Motor neuron (in vitro differentiated cells): Measurements from ENCODE around the gene TRMT2A. TPM values are rescaled to one million over a fixed set of nuclear protein-coding genes. Genes with fewer than 3 reads are reported as not detected.

ENCODE experiments used
- ATAC-seq, 8 experiments: fragments of 200-7000 bp; cut with Tn5 transposase; replicated peaks in 6 of 8; 2 replicates each; pipeline ENCODE4 v1.8.0; 2021; ENCODE audit warnings: mild to moderate bottlenecking in 8 of 8, moderate library complexity in 8 of 8
- H3K27ac ChIP-seq, 2 donors: fragments of 250-450 bp; sonication (Bioruptor Pico); 2 replicates each; pipeline ENCODE4 v1.9.0; 2021; ENCODE audit warnings: antibody characterized with exemption in 2 of 2, mild to moderate bottlenecking in 2 of 2, moderate library complexity in 1 of 2
- H3K4me1 ChIP-seq, 2 donors: fragments of 250-450 bp; sonication (Bioruptor Pico); replicated peaks in 1 of 2; 2 replicates each; pipeline ENCODE4 v1.6.1; 2021; ENCODE audit warnings: antibody characterized with exemption in 2 of 2, mild to moderate bottlenecking in 2 of 2, moderate library complexity in 1 of 2
- H3K4me3 ChIP-seq, 5 donors: fragments of 250-450 bp; sonication (Bioruptor Pico); 2 replicates each; pipeline ENCODE4 v1.9.0; 2021; ENCODE audit warnings: antibody characterized with exemption in 5 of 5, mild to moderate bottlenecking in 5 of 5, moderate library complexity in 4 of 5
- WGBS, 10 experiments: fragments of 450-650 bp; shearing (Covaris generic); methylation state at CpG; one replicate each; pipeline ENCODE4 v1.0.0; 2022; 5-methylcytosine and 5-hydroxymethylcytosine counted together
- in situ Hi-C, 9 experiments: fragments of 400-800 bp; cut with MboI; loops; one replicate each; pipeline ENCODE4 v1.15.0; 2021; ENCODE audit warnings: low sequenced_read_pairs in 9 of 9, low pct_unique_long_range_greater_than_20kb in 2 of 9; ENCODE audit not compliant: unreplicated experiment in 9 of 9
- total RNA-seq, 8 experiments: library from RNA; unstranded; fragments of 300-600 nt; gene quantifications; 2 replicates each; pipeline versions ENCODE4 v1.2.3 to v1.2.4, GENCODE V29; 2022

The TRMT2A gene
- total RNA-seq, 8 experiments from 2014 or later, result 25.7 to 71.2 (median 50.0) TPM

- WGBS, 10 experiments, result 61 to 100% methylated on average over 1 to 4 of the region's 14 CpGs; no CpG with 5 or more reads in 8 of the 10 experiments
- ATAC-seq, result no peak
- peaks cover 3 to 5% of the 10 kb centered on the region in 2 donors for H3K4me1 ChIP-seq
- H3K4me3 ChIP-seq, result no peak overlapping the region
- peak overlapping the region in 1 of 2 donors; percentile 53 for H3K27ac ChIP-seq
- in situ Hi-C loops, result loop anchor here in 1 of 9 experiments (25.0 kb wide), 1 partner anchor 110 kb away; no protein-coding TSS in a partner anchor
Observed at GRCh38 chr22:20147237-20147988, 30.4 kb upstream of the TRMT2A start.

- Histone ChIP-seq H3K4me3 (no peak overlapping the region), H3K27ac (no peak overlapping the region), H3K4me1 (peaks cover 3 to 5% of the 10 kb centered on the region in 2 donors)
- 78% methylated on average over 9 of the region's 22 CpGs; no CpG with 5 or more reads in 9 of the 10 experiments for WGBS, 10 experiments
- in situ Hi-C loops, result loop anchor here in 1 of 9 experiments (25.0 kb wide), 1 partner anchor 109 kb away; no protein-coding TSS in a partner anchor
- ATAC-seq, result peak in 1 of 8 experiments; percentile 18
Observed at GRCh38 chr22:20146777-20147176, 29.8 kb upstream of the TRMT2A start.

- Histone ChIP-seq H3K4me3 (no peak overlapping the region), H3K27ac (peak overlapping the region in 1 of 2 donors; percentile 55), H3K4me1 (peaks cover 3 to 5% of the 10 kb centered on the region in 2 donors)
- WGBS, 10 experiments, result 100% methylated on average over 3 of the region's 21 CpGs; no CpG with 5 or more reads in 9 of the 10 experiments
- no peak for ATAC-seq
- in situ Hi-C loops, result loop anchor here in 1 of 9 experiments (25.0 kb wide), 1 partner anchor 109 kb away; no protein-coding TSS in a partner anchor
Observed at GRCh38 chr22:20145832-20146223, 28.8 kb upstream of the TRMT2A start.

GRCh38 chr22:20145206-20145831, 28.3 kb upstream of the TRMT2A start:
- H3K4me1 ChIP-seq, result peaks cover 3 to 5% of the 10 kb centered on the region in 2 donors
- WGBS, 10 experiments, result 93% methylated on average over 3 of the region's 22 CpGs; no CpG with 5 or more reads in 9 of the 10 experiments
- in situ Hi-C loops, result loop anchor here in 1 of 9 experiments (25.0 kb wide), 1 partner anchor 108 kb away; no protein-coding TSS in a partner anchor
- no peak overlapping the region for H3K4me3 ChIP-seq
- ATAC-seq, result no peak
- no peak overlapping the region for H3K27ac ChIP-seq

DNA sequence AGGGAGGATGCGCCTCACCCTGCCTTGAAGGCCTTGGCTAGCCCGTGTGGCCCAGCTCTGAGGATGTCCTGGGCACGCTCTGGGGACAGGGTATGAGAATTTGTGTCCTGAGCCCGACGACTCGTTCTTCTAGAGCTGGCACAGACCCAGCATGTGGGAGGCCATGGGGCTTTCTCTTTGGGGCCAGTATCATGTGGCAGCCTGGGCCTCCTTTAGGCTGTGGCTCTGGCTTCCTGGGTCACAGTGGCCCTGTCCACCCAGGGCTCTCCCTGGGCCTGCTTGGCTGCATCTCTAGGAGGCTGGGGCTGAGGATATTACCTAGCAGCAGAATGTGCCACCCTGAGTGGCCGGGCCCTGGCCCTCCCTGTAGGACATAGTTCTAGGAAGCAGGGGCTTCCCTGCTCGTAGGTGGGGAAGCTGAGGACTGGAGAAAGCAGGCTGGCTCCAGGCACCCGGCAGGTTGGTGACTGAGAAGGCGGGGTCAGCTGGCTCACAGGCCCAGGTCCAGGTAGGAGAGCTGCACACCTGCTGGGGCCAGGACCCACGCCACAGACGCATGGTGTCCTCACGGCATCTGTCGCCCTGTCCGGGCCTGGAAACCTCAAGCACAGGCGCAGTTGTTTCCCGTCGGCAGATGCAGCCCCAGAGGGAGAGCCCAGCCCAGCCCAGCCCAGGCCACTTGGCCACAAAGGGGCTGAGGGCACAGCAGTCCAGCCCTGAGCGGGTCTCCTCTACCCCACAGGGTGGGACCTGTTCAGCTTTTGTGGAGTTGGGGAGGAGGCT, 27.0 kb upstream of the TRMT2A start:
- 95% methylated on average over 4 of the region's 19 CpGs; no CpG with 5 or more reads in 9 of the 10 experiments for WGBS, 10 experiments
- H3K4me3 ChIP-seq, result no peak overlapping the region
- in situ Hi-C loops, result loop anchor here in 1 of 9 experiments (25.0 kb wide), 1 partner anchor 107 kb away; no protein-coding TSS in a partner anchor
- no peak overlapping the region for H3K27ac ChIP-seq
- H3K4me1 ChIP-seq, result peaks cover 3 to 5% of the 10 kb centered on the region in 2 donors
- no peak for ATAC-seq

- no peak overlapping the region for H3K4me3 ChIP-seq
- in situ Hi-C loops, result loop anchor here in 1 of 9 experiments (25.0 kb wide), 1 partner anchor 106 kb away; no protein-coding TSS in a partner anchor
- ATAC-seq, result no peak
- no peak overlapping the region for H3K27ac ChIP-seq
- WGBS, 10 experiments, result 100% methylated on average over 1 to 2 of the region's 65 CpGs; no CpG with 5 or more reads in 8 of the 10 experiments
- H3K4me1 ChIP-seq, result peaks cover 4 to 5% of the 10 kb centered on the region in 2 donors
Observed at GRCh38 chr22:20142711-20143621, 25.9 kb upstream of the TRMT2A start.

DNA sequence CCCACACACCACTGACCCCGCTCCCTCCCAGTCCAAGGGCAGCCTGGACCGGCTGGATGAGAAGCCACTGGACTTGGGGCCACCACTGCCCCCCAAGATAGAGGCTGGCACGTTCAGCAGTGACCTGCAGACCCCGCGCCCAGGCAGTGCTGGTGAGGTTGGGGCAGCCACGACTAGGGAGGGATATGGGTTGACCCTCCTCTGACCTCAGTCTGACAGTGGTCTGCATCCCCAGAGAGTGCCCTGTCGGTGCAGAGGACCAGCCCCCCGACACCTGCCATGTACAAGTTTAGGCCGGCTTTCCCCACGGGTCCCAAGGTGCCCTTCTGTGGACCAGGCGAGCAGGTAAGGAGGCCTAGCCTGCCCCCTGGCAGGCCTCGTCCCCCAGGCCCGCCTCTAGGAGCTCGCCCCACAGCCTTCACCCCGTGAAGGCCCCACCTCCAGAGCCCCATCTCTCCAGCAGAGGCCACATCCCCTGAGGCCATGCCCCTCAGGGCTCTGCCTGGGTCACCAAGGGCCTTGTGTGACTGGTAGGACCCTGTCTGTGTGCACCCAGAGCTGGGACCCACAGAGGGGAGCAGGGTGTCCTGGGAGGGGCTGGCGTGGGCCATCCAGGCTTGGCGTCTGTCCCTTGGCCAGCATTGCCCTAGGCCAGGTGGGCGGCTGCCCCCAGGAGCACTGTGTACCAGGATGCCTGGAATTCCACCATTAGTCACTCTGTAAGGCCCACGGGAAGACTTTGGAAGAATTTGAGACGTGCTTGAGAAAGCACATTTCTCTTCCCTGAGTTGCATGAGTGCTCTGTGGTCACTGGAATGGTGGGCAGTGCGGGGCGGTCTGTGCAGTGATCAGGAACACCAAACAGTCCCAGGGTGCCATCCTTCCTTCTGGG, 24.4 kb upstream of the TRMT2A start:
- in situ Hi-C loops, result loop anchor here in 1 of 9 experiments (25.0 kb wide), 1 partner anchor 104 kb away; no protein-coding TSS in a partner anchor
- 57 to 100% (median 60%) methylated on average over 1 to 2 of the region's 22 CpGs; no CpG with 5 or more reads in 7 of the 10 experiments for WGBS, 10 experiments
- Histone ChIP-seq H3K4me1 (peaks cover 9 to 16% of the 10 kb centered on the region in 2 donors), H3K4me3 (no peak overlapping the region), H3K27ac (no peak overlapping the region)
- no peak for ATAC-seq

DNA sequence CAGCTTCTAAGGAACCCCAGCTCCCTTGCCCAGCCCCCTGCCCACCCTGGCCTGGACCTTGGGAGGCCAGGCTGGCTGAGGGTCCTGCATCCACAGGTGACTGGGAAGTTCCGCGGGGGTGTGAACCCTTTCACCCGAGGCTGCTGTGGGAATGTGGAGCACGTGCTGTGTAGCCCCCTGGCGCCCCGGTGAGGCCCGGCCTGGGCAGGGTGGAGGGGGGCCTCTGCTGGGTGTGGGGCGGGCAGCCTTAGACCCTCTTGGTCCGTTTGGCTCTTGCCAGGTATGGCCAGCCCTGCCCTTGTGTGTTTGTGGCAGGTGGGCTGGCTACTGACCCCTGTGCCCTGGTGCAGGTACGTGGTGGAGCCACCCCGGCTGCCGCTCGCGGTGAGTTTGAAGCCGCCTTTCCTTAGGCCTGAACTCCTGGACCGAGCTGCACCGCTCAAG, 23.5 kb upstream of the TRMT2A start:
- H3K27ac ChIP-seq, result no peak overlapping the region
- H3K4me1 ChIP-seq, result peaks cover 9 to 23% of the 10 kb centered on the region in 2 donors
- ATAC-seq, result no peak
- in situ Hi-C loops, result loop anchor here in 1 of 9 experiments (25.0 kb wide), 1 partner anchor 103 kb away; no protein-coding TSS in a partner anchor
- 40 to 94% methylated on average over 1 to 8 of the region's 17 CpGs; no CpG with 5 or more reads in 8 of the 10 experiments for WGBS, 10 experiments
- no peak overlapping the region for H3K4me3 ChIP-seq

GRCh38 chr22:20140107-20140445, 23.1 kb upstream of the TRMT2A start:
- 80 to 90% methylated on average over 2 of the region's 11 CpGs; no CpG with 5 or more reads in 8 of the 10 experiments for WGBS, 10 experiments
- no peak overlapping the region for H3K4me3 ChIP-seq
- peaks cover 9 to 23% of the 10 kb centered on the region in 2 donors for H3K4me1 ChIP-seq
- H3K27ac ChIP-seq, result no peak overlapping the region
- in situ Hi-C loops, result loop anchor here in 1 of 9 experiments (25.0 kb wide), 1 partner anchor 103 kb away; no protein-coding TSS in a partner anchor
- ATAC-seq, result no peak

DNA sequence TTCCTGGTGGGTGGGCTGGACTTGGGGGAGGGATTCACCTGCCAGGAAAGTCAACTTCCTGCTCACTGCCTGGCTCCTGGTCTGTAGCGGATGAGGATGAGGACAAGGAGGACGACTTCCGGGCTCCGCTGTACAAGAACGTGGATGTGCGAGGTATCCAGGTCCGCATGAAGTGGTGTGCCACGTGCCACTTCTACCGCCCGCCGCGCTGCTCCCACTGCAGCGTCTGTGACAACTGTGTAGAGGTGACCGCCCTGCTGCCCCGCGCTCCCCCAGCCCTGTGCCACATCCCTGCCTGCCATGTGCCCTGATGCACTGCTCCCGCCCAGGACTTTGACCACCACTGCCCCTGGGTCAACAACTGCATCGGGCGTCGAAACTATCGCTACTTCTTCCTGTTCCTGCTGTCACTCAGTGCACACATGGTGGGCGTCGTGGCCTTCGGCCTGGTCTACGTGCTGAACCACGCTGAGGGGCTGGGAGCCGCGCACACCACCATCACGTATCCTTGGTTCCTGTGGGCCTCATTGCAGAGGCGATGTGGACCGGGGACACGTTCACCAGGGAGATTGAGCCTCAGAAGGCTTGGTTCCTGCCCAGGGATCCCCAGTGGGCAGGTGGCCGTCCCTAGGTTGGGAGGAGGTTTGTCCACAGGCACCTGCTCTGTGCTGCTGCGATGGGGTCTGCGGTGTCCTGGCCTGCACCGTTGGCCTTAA, 22.5 kb upstream of the TRMT2A start:
- no peak overlapping the region for H3K4me3 ChIP-seq
- peaks cover 9 to 23% of the 10 kb centered on the region in 2 donors for H3K4me1 ChIP-seq
- WGBS, 10 experiments, result 60 to 100% (median 90%) methylated on average over 1 to 13 of the region's 36 CpGs; no CpG with 5 or more reads in 5 of the 10 experiments
- in situ Hi-C loops, result loop anchor here in 1 of 9 experiments (25.0 kb wide), 1 partner anchor 102 kb away; no protein-coding TSS in a partner anchor
- no peak for ATAC-seq
- no peak overlapping the region for H3K27ac ChIP-seq
